ENCODE results near the gene STAT5B. TPM values are rescaled to one million over a fixed set of nuclear protein-coding genes. Genes with fewer than 3 reads are reported as not detected.

Gene STAT5B
- polyA plus RNA-seq, 3 donors: 28.5 to 103 (median 47.9) TPM

GRCh38 chr17:42271006-42271778 lies 5.0 kb downstream of the STAT5B start:
- TF ChIP-seq CTCF (IDR thresholded peaks at IDR 0.05): no peak

DNA sequence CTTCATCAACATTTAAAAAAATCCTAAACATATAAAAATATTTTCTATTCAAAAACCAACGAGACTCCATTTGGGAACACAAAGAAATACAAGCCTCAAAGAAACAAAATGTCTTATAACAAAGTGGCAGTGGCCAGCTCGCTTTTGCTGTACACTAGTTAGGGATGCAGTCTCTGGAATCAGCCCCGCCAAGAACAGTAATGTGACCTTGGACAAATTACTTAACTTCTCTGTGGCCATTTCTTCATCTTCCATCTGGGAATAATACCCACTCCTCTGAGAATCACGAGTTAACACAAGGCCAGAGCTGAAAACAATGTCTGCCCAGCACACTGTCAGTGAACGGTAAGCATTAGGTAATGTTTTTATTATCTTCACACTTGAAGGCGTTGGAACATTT lies 5.6 kb downstream of the STAT5B start:
- peak overlapping the region in 2 of 7 donors; percentile 15 to 87 for H3K27ac Mint-ChIP-seq
- H3K36me3 Mint-ChIP-seq: peaks cover 3 to 14% of the 10 kb centered on the region in 2 donors
- Histone ChIP-seq H2AFZ (ENCODE audit: insufficient read depth, low read depth, low read length, poor library complexity, severe bottlenecking) (no peak overlapping the region), H3K9me3 (replicated peaks in 1 of 2; ENCODE audit: control insufficient read depth in 1 of 2, insufficient read depth in 1 of 2, low read length in 2 of 2) (no peaks in the 10 kb centered on the region), H4K20me1 (ENCODE audit: insufficient read depth, low read length) (peaks cover 19% of the 10 kb centered on the region), H3K4me2 (replicated peaks; ENCODE audit: extremely low read depth, low read length, poor library complexity, severe bottlenecking) (no peak overlapping the region), H3K36me3 (replicated peaks in 1 of 2; ENCODE audit: control insufficient read depth in 1 of 2, insufficient read depth in 2 of 2, low read length in 2 of 2) (no peaks in the 10 kb centered on the region), H3K4me3 (replicated peaks in 1 of 3; ENCODE audit: low read depth in 2 of 3, low read length in 3 of 3) (no peak overlapping the region), H3K9ac (ENCODE audit: insufficient read depth, low read length, poor library complexity, severe bottlenecking) (no peak overlapping the region), H3K27me3 (ENCODE audit: control insufficient read depth in 2 of 2, insufficient read depth in 2 of 2, low read length in 2 of 2) (no peaks in the 10 kb centered on the region), H3K79me2 (ENCODE audit: insufficient read depth, low read length) (peaks cover 100% of the 10 kb centered on the region), H3K27ac (ENCODE audit: low read depth in 1 of 2, low read length in 2 of 2) (no peak overlapping the region), H3K4me1 (ENCODE audit: control insufficient read depth in 1 of 2, insufficient read depth in 2 of 2, low read length in 2 of 2) (peaks cover 45 to 53% of the 10 kb centered on the region in 2 donors)
- H3K4me3 Mint-ChIP-seq: no peak overlapping the region
- intact Hi-C loops (cut with micrococcal nuclease): no loop called here
- 100% methylated on average over 2 of the region's 6 CpGs for WGBS (ENCODE audit: insufficient coverage)
- no peak for TF ChIP-seq CTCF (IDR thresholded peaks at IDR 0.05)
- peaks cover 55% of the 10 kb centered on the region for H3K4me1 Mint-ChIP-seq
- no peaks in the 10 kb centered on the region for H3K27me3 Mint-ChIP-seq (ENCODE audit: low read depth in 3 of 3)
- H3K9me3 Mint-ChIP-seq: no peaks in the 10 kb centered on the region
- DNase-seq: no peak

More at GRCh38 chr17:42271006-42271778, 5.0 kb downstream of the STAT5B start:
- Histone ChIP-seq H4K20me1 (ENCODE audit: insufficient read depth, low read length) (peaks cover 18% of the 10 kb centered on the region), H3K79me2 (ENCODE audit: insufficient read depth, low read length) (peaks cover 98% of the 10 kb centered on the region), H2AFZ (ENCODE audit: insufficient read depth, low read depth, low read length, poor library complexity, severe bottlenecking) (peak overlapping the region; percentile 12), H3K27me3 (ENCODE audit: control insufficient read depth in 2 of 2, insufficient read depth in 2 of 2, low read length in 2 of 2) (no peaks in the 10 kb centered on the region), H3K4me3 (replicated peaks in 1 of 3; ENCODE audit: low read depth in 2 of 3, low read length in 3 of 3) (no peak overlapping the region), H3K4me1 (ENCODE audit: control insufficient read depth in 1 of 2, insufficient read depth in 2 of 2, low read length in 2 of 2) (peaks cover 45 to 53% of the 10 kb centered on the region in 2 donors), H3K9me3 (replicated peaks in 1 of 2; ENCODE audit: control insufficient read depth in 1 of 2, insufficient read depth in 1 of 2, low read length in 2 of 2) (no peaks in the 10 kb centered on the region), H3K27ac (ENCODE audit: low read depth in 1 of 2, low read length in 2 of 2) (peak overlapping the region in 1 of 2 donors; percentile 43), H3K4me2 (replicated peaks; ENCODE audit: extremely low read depth, low read length, poor library complexity, severe bottlenecking) (no peak overlapping the region), H3K36me3 (replicated peaks in 1 of 2; ENCODE audit: control insufficient read depth in 1 of 2, insufficient read depth in 2 of 2, low read length in 2 of 2) (no peaks in the 10 kb centered on the region), H3K9ac (ENCODE audit: insufficient read depth, low read length, poor library complexity, severe bottlenecking) (no peak overlapping the region)
- H3K4me3 Mint-ChIP-seq: no peak overlapping the region
- H3K4me1 Mint-ChIP-seq: peaks cover 55% of the 10 kb centered on the region
- 80% methylated on average over 1 of the region's 3 CpGs for WGBS (ENCODE audit: insufficient coverage)
- H3K27ac Mint-ChIP-seq: peak overlapping the region; percentile 10 to 87 (median 56)
- H3K36me3 Mint-ChIP-seq: peaks cover 3 to 14% of the 10 kb centered on the region in 2 donors
- no peak for DNase-seq
- H3K27me3 Mint-ChIP-seq (ENCODE audit: low read depth in 3 of 3): no peaks in the 10 kb centered on the region
- H3K9me3 Mint-ChIP-seq: no peaks in the 10 kb centered on the region
- intact Hi-C loops (cut with micrococcal nuclease): no loop called here
